Activated B cell treated with CpG ODN at 0.5 μM for 24 hours (primary cell): ENCODE data around the gene REPS2. TPM values are rescaled to one million over a fixed set of nuclear protein-coding genes. Genes with fewer than 3 reads are reported as not detected.

Experiments used
- ATAC-seq: fragments of 200-7000 bp; cut with Tn5 transposase; one replicate; pipeline ENCODE4 v1.10.0; 2021; ENCODE audit warnings: low read depth, mild to moderate bottlenecking, moderate library complexity
- CTCF ChIA-PET: fragments of 350-600 bp; sonication (Branson Sonifier 250); formaldehyde crosslinking; loops from one replicate; lab custom pipeline; 2021; ENCODE audit warnings: antibody characterized with exemption; lab: Charles Lee
- POLR2A ChIA-PET: fragments of 350-600 bp; sonication (Branson Sonifier 250); formaldehyde crosslinking; loops from one replicate; lab custom pipeline; 2021; ENCODE audit warnings: antibody characterized with exemption; lab: Charles Lee
- DNase-seq: peaks from one replicate; pipeline ENCODE4 v3.0.0; 2022
- H3K27ac Mint-ChIP-seq: one replicate; pipeline ENCODE4 v1.8.0; 2020; ENCODE audit warnings: mixed read lengths
- H3K27me3 Mint-ChIP-seq: one replicate; pipeline ENCODE4 v1.8.0; 2021; ENCODE audit warnings: mixed read lengths
- H3K36me3 Mint-ChIP-seq: one replicate; pipeline ENCODE4 v1.8.0; 2021; ENCODE audit warnings: low read depth, mixed read lengths
- H3K4me1 Mint-ChIP-seq: one replicate; pipeline ENCODE4 v1.8.0; 2021; ENCODE audit warnings: mixed read lengths
- H3K4me3 Mint-ChIP-seq: one replicate; pipeline ENCODE4 v1.8.0; 2020; ENCODE audit warnings: mild to moderate bottlenecking, mixed read lengths
- H3K9me3 Mint-ChIP-seq: one replicate; pipeline ENCODE4 v1.8.0; 2020; ENCODE audit warnings: mixed read lengths
- intact Hi-C: fragments of 100-400 bp; cut with micrococcal nuclease; formaldehyde crosslinking; loops from one replicate; pipeline ENCODE4 v1.15.1; 2024
- total RNA-seq: library from RNA; stranded (reverse); gene quantifications from 2 replicates; pipeline ENCODE4 v1.2.3, GENCODE V29; 2022
- TF ChIP-seq, protein P1 (sequence below): fragments of 200-600 bp; IDR thresholded peaks from one replicate; pipeline ENCODE4 v1.8.0; 2022; ENCODE audit warnings: antibody characterized with exemption, mild to moderate bottlenecking

REPS2 gene
- total RNA-seq, 1 donor from 2014 or later = 2.0 TPM

DNA sequence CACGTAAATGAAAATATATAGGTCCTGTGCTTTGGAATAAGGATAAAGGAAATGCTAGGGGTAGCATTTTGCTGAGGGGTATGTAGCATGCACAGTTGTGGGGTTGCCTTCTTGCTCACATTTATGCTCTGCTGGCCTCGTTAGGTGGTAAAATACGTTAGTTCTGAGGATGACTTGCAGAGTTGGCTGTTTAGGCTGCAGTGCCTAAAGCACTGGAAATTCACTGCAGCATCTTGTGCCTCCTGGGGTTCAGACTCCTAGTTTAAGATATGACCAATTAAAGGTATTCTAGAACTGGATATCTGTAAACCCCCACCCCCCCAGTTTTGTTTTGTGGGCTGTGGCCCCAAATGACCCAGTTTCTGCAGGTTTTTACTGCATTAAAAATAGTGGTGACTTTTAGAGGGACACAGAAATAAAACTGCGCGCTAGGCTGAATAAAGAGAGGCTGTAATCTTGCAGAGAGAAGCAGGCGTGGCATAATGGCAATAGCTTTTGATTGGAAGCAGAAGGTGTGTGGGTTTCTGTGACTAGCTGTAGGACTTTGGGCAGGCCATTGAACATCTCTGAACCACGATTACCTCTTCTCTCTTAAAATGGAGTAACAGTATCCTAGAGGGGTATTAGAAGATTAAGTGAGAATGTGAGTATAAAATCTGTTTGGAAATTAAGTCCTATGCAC, 79.3 kb downstream of the REPS2 start:
- TF ChIP-seq, protein P1, sequence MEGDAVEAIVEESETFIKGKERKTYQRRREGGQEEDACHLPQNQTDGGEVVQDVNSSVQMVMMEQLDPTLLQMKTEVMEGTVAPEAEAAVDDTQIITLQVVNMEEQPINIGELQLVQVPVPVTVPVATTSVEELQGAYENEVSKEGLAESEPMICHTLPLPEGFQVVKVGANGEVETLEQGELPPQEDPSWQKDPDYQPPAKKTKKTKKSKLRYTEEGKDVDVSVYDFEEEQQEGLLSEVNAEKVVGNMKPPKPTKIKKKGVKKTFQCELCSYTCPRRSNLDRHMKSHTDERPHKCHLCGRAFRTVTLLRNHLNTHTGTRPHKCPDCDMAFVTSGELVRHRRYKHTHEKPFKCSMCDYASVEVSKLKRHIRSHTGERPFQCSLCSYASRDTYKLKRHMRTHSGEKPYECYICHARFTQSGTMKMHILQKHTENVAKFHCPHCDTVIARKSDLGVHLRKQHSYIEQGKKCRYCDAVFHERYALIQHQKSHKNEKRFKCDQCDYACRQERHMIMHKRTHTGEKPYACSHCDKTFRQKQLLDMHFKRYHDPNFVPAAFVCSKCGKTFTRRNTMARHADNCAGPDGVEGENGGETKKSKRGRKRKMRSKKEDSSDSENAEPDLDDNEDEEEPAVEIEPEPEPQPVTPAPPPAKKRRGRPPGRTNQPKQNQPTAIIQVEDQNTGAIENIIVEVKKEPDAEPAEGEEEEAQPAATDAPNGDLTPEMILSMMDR = no peak
- no peak overlapping the region for H3K4me3 Mint-ChIP-seq
- POLR2A ChIA-PET = interaction anchor here (0.6 kb wide), 1 partner anchor 323 kb away, joined by 8 read pairs; no protein-coding TSS in a partner anchor
- H3K4me1 Mint-ChIP-seq = peaks cover 8% of the 10 kb centered on the region
- intact Hi-C loops = no loop called here
- no peaks in the 10 kb centered on the region for H3K36me3 Mint-ChIP-seq
- H3K27me3 Mint-ChIP-seq = no peaks in the 10 kb centered on the region
- CTCF ChIA-PET = no interaction called here
- no peaks in the 10 kb centered on the region for H3K9me3 Mint-ChIP-seq
- H3K27ac Mint-ChIP-seq = no peak overlapping the region
- DNase-seq (no peak), ATAC-seq (no peak)

DNA sequence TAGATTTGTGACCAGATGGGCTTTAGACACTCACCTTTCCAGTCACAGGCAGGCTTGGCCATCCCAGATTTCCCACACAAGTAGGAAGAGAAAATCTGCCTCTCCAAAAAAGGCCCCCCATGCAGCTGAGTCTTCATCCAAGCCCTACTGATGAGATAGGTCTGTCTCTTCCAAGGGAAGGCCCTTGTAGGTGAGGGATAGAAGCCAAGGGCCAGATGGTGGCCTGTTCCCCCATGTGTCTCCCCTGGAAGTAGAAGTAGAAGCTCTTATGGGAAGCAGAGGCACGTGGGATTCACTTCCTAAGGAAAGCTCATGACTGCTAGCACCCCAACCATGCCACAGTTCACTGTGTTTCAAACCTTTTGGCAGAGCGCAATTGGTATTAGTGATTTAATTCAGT, 81.5 kb downstream of the REPS2 start:
- intact Hi-C loops = no loop called here
- Mint-ChIP-seq H3K36me3 (no peaks in the 10 kb centered on the region), H3K27ac (no peak overlapping the region), H3K4me3 (no peak overlapping the region), H3K9me3 (no peaks in the 10 kb centered on the region), H3K27me3 (no peaks in the 10 kb centered on the region), H3K4me1 (peaks cover 8% of the 10 kb centered on the region)
- ChIA-PET CTCF (interaction anchor here (1.6 kb wide), 1 partner anchor 18 kb away, joined by 6 read pairs; no protein-coding TSS in a partner anchor), POLR2A (no interaction called here)
- TF ChIP-seq, protein P1 = no peak
- no peak for ATAC-seq
- DNase-seq = no peak

DNA sequence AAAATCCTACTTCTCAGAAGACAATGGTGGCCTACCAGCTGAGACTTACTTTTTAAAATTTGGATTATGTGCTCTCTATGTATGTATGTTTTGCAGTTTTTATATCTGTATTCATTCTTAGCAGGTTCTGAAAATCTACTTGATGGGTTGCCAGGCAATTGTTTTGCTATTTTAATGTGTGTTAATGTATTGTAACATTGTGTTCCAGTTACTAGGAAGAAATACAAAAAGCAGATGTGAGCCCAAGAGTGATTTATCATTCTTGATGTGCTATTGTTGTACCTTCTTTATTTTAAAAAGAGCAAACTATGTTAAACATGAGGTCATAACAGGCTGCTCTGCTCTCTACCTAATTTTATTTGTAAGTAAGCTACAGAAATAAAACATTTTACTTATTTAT, 81.9 kb downstream of the REPS2 start:
- TF ChIP-seq, protein P1 = no peak
- Mint-ChIP-seq H3K27ac (no peak overlapping the region), H3K27me3 (no peaks in the 10 kb centered on the region), H3K4me3 (no peak overlapping the region), H3K4me1 (peaks cover 8% of the 10 kb centered on the region), H3K9me3 (no peaks in the 10 kb centered on the region), H3K36me3 (peaks cover 4% of the 10 kb centered on the region)
- POLR2A ChIA-PET = no interaction called here
- DNase-seq (no peak), ATAC-seq (no peak)
- CTCF ChIA-PET = interaction anchor here (1.6 kb wide), 1 partner anchor 18 kb away, joined by 6 read pairs; no protein-coding TSS in a partner anchor
- intact Hi-C loops = no loop called here

DNA sequence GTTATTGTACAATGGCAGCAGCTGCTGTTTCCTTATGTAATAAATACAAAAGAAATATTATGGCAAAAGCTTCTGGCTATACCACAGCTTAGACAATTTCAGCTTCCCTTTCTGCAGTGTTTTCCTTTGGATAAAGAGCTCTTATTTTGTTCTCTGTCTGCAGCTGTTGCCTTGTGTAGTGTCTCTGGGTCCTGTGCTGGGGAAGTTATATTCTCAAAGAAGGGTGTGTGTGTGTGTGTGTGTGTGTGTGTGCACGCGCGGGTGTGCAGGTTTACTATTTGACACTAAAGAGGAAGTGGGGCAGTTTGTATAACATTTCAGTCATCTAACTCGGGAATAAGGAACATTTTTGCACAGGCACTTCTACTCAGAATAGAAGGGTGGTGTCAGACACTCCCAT, 83.6 kb downstream of the REPS2 start:
- intact Hi-C loops = no loop called here
- no peak for ATAC-seq
- H3K27ac Mint-ChIP-seq = no peak overlapping the region
- peaks cover 7% of the 10 kb centered on the region for H3K36me3 Mint-ChIP-seq
- no peak for DNase-seq
- ChIA-PET CTCF (no interaction called here), POLR2A (no interaction called here)
- no peaks in the 10 kb centered on the region for H3K27me3 Mint-ChIP-seq
- TF ChIP-seq, protein P1 = no peak
- H3K4me1 Mint-ChIP-seq = peaks cover 6% of the 10 kb centered on the region
- H3K9me3 Mint-ChIP-seq = no peaks in the 10 kb centered on the region
- H3K4me3 Mint-ChIP-seq = no peak overlapping the region

DNA sequence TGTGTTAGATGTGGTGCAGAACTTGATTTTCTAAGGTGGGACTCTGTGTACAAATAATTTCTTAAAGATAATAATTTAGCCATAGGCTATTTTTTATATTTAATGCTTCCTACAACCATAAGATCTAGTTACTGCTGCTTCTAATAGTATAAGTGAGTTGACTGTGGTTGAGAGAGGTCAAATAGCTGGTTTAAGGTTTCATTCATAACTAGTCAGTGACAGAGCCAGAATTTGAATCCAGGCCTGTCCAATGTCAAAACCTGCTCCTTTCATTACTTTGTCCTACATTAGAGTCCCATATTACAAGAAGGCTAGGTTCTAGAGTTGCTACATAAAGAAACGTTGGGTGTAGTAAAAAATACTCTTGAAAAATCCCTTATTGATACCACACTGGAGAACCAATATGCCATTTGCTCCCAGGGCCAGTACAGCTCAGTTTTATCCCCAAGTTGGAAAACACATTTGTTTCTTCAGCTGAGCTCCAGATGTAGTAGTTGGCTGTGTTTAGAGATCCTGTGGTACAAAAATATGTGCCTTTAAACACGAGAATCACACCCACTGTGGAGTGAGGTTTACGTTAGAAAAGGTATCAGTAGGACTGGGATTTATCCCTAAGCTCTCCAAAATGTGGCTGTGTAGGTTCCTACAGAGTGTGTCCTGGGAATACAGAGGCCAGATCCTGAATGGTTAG, 84.3 kb downstream of the REPS2 start:
- Mint-ChIP-seq H3K4me1 (peaks cover 6% of the 10 kb centered on the region), H3K27me3 (no peaks in the 10 kb centered on the region), H3K36me3 (peaks cover 7% of the 10 kb centered on the region), H3K27ac (no peak overlapping the region), H3K9me3 (no peaks in the 10 kb centered on the region), H3K4me3 (no peak overlapping the region)
- ChIA-PET POLR2A (no interaction called here), CTCF (no interaction called here)
- DNase-seq (no peak), ATAC-seq (no peak)
- intact Hi-C loops = no loop called here
- TF ChIP-seq, protein P1 = no peak
